Smooth muscle cell (in vitro differentiated cells): ENCODE data around the gene DIO3. TPM values are rescaled to one million over a fixed set of nuclear protein-coding genes. Genes with fewer than 3 reads are reported as not detected.

Experiments used
- DNase-seq: peaks from one replicate; lab custom pipeline; 2025; ENCODE audit not compliant: unreplicated experiment; lab: John Stamatoyannopoulos, UW
- H2AFZ ChIP-seq: fragments of 200-600 bp; sonication (generic); 2 replicates; pipeline ENCODE4 v1.6.0; 2016; ENCODE audit warnings: antibody characterized with exemption, low read depth, mild to moderate bottlenecking
- H3F3A ChIP-seq: fragments of 200-600 bp; sonication (generic); 2 replicates; pipeline ENCODE4 v1.6.0; 2017; ENCODE audit warnings: antibody characterized with exemption, low read depth
- H3K27ac ChIP-seq: fragments of 200-600 bp; sonication (generic); 2 replicates; pipeline ENCODE4 v1.5.1; 2016; ENCODE audit warnings: low read depth, mild to moderate bottlenecking
- H3K27me3 ChIP-seq: fragments of 200-600 bp; sonication (generic); 2 replicates; pipeline ENCODE4 v1.6.1; 2016; ENCODE audit warnings: low read depth, mild to moderate bottlenecking
- H3K36me3 ChIP-seq: fragments of 200-600 bp; sonication (generic); 2 replicates; pipeline ENCODE4 v1.5.1; 2016; ENCODE audit warnings: low read depth
- H3K4me1 ChIP-seq: fragments of 200-600 bp; sonication (generic); 2 replicates; pipeline ENCODE4 v1.5.1; 2016; ENCODE audit warnings: low read depth
- H3K4me2 ChIP-seq: fragments of 200-600 bp; sonication (generic); 2 replicates; pipeline ENCODE4 v1.6.0; 2016; ENCODE audit warnings: mild to moderate bottlenecking
- H3K4me3 ChIP-seq: fragments of 200-600 bp; sonication (generic); 2 replicates; pipeline ENCODE4 v1.5.1; 2016; ENCODE audit warnings: mild to moderate bottlenecking
- H3K79me2 ChIP-seq: fragments of 200-600 bp; sonication (generic); 2 replicates; pipeline ENCODE4 v1.6.0; 2016; ENCODE audit warnings: low read depth, mild to moderate bottlenecking
- H3K9ac ChIP-seq: fragments of 200-600 bp; sonication (generic); 2 replicates; pipeline ENCODE4 v1.6.0; 2016; ENCODE audit warnings: low read depth
- H3K9me3 ChIP-seq: fragments of 200-600 bp; sonication (generic); replicated peaks from 2 replicates; pipeline ENCODE4 v1.5.1; 2016; ENCODE audit warnings: low read depth
- H4K20me1 ChIP-seq: fragments of 200-600 bp; sonication (generic); 2 replicates; pipeline ENCODE4 v1.6.0; 2016; ENCODE audit warnings: low read depth
- CTCF ChIP-seq: fragments of 200-600 bp; sonication (generic); IDR thresholded peaks from 2 replicates; pipeline ENCODE4 v1.5.1; 2017; ENCODE audit warnings: borderline replicate concordance, mild to moderate bottlenecking, antibody characterized with exemption; ENCODE audit not compliant: insufficient read depth, poor library complexity, severe bottlenecking
- WGBS: methylation state at CpG from one replicate; pipeline ENCODE4 v1.1.7; 2016; ENCODE audit warnings: low lambda C conversion rate; 5-methylcytosine and 5-hydroxymethylcytosine counted together
- polyA plus RNA-seq: library from polyadenylated mRNA; unstranded; fragments of >200 nt; fragmentation: Nextera tagmentation; extraction: Ambion mirVana; gene quantifications from 2 replicates; pipeline ENCODE4 v1.2.1, GENCODE V29; 2016
- total RNA-seq: library from RNA; depleted of rRNA; stranded (reverse); fragments of >200 nt; gene quantifications from 2 replicates; pipeline ENCODE4 v1.2.3, GENCODE V29; 2014

The DIO3 gene
- total and polyA plus RNA-seq, 2 experiments from 2014 or later = 21.0 to 36.5 TPM

GRCh38 chr14:101543814-101544213 is 17.5 kb upstream of the DIO3 start:
- Histone ChIP-seq H3K4me1 (no peaks in the 10 kb centered on the region), H3K4me2 (no peak overlapping the region), H4K20me1 (no peaks in the 10 kb centered on the region), H3K79me2 (no peaks in the 10 kb centered on the region), H3K27me3 (no peaks in the 10 kb centered on the region), H3K9me3 (no peaks in the 10 kb centered on the region), H3K4me3 (no peak overlapping the region), H2AFZ (no peak overlapping the region), H3K36me3 (no peaks in the 10 kb centered on the region), H3K9ac (no peak overlapping the region), H3F3A (no peaks in the 10 kb centered on the region), H3K27ac (no peak overlapping the region)
- no peak for TF ChIP-seq CTCF
- DNase-seq = no peak
- WGBS = 97% methylated on average over 16 of the region's 16 CpGs

- Histone ChIP-seq H3K36me3 (no peaks in the 10 kb centered on the region), H3K4me2 (no peak overlapping the region), H3K9me3 (no peaks in the 10 kb centered on the region), H4K20me1 (no peaks in the 10 kb centered on the region), H3K79me2 (no peaks in the 10 kb centered on the region), H3K9ac (no peak overlapping the region), H3K27ac (no peak overlapping the region), H3K4me3 (no peak overlapping the region), H2AFZ (no peak overlapping the region), H3F3A (no peaks in the 10 kb centered on the region), H3K27me3 (no peaks in the 10 kb centered on the region), H3K4me1 (no peaks in the 10 kb centered on the region)
- no peak for DNase-seq
- 89% methylated on average over 9 of the region's 9 CpGs for WGBS
- no peak for TF ChIP-seq CTCF
These were observed 16.7 kb upstream of the DIO3 start for GRCh38 chr14:101544550-101544949.

GRCh38 chr14:101546706-101547105 is 14.6 kb upstream of the DIO3 start:
- Histone ChIP-seq H3K4me1 (no peaks in the 10 kb centered on the region), H3K36me3 (no peaks in the 10 kb centered on the region), H2AFZ (no peak overlapping the region), H3K9me3 (no peaks in the 10 kb centered on the region), H3K27me3 (no peaks in the 10 kb centered on the region), H3K4me2 (no peak overlapping the region), H3K4me3 (no peak overlapping the region), H3F3A (no peaks in the 10 kb centered on the region), H3K79me2 (no peaks in the 10 kb centered on the region), H3K9ac (no peak overlapping the region), H3K27ac (no peak overlapping the region), H4K20me1 (no peaks in the 10 kb centered on the region)
- WGBS = 96% methylated on average over 11 of the region's 11 CpGs
- TF ChIP-seq CTCF = no peak
- no peak for DNase-seq

- Histone ChIP-seq H3K27me3 (no peaks in the 10 kb centered on the region), H3K4me2 (no peak overlapping the region), H3K9me3 (no peaks in the 10 kb centered on the region), H3K27ac (no peak overlapping the region), H4K20me1 (no peaks in the 10 kb centered on the region), H3F3A (no peaks in the 10 kb centered on the region), H3K4me1 (no peaks in the 10 kb centered on the region), H3K9ac (no peak overlapping the region), H3K4me3 (no peak overlapping the region), H3K36me3 (no peaks in the 10 kb centered on the region), H3K79me2 (no peaks in the 10 kb centered on the region), H2AFZ (no peak overlapping the region)
- no peak for DNase-seq
- WGBS = 92% methylated on average over 10 of the region's 10 CpGs
- TF ChIP-seq CTCF = no peak
These were observed 14.1 kb upstream of the DIO3 start for GRCh38 chr14:101547107-101547738.
